Tibial nerve (tissue), 4 donors: Measurements from ENCODE around the gene HIP1R. TPM values are rescaled to one million over a fixed set of nuclear protein-coding genes. Genes with fewer than 3 reads are reported as not detected.

Source experiments
- DNase-seq, 2 donors: peaks; one replicate each; pipeline ENCODE4 v3.0.0-alpha.2; 2019; ENCODE audit warnings: low spot score in 2 of 2
- H3K27ac ChIP-seq, 4 donors: fragments of 200-600 bp; sonication (generic) in 3 of 4; one replicate each; pipeline ENCODE4 v1.5.1; 2017 to 2019; ENCODE audit warnings: mild to moderate bottlenecking in 1 of 4
- H3K27me3 ChIP-seq, 2 donors: fragments of 200-600 bp; sonication (generic) in 1 of 2; one replicate each; pipeline versions ENCODE4 v1.5.1 to v1.6.0; 2017 to 2019
- H3K36me3 ChIP-seq, 3 donors: fragments of 200-600 bp; sonication (generic); one replicate each; pipeline ENCODE4 v1.5.1; 2018 to 2019
- H3K4me1 ChIP-seq, 4 donors: fragments of 200-600 bp; sonication (generic) in 3 of 4; one replicate each; pipeline ENCODE4 v1.5.1; 2017 to 2019
- H3K4me3 ChIP-seq, 4 donors: fragments of 200-600 bp; sonication (generic) in 3 of 4; one replicate each; pipeline ENCODE4 v1.5.1; 2017 to 2019; ENCODE audit warnings: mild to moderate bottlenecking in 1 of 4, moderate library complexity in 1 of 4
- H3K9me3 ChIP-seq, 4 donors: fragments of 200-600 bp; sonication (generic) in 3 of 4; one replicate each; pipeline ENCODE4 v1.5.1; 2017 to 2019
- CTCF ChIP-seq, 5 experiments: fragments of 200-600 bp in 3 of 5; fragments of 450-650 bp in 2 of 5; sonication (generic) in 3 of 5; IDR thresholded peaks; one replicate each; pipeline ENCODE4 v1.5.1; 2016 to 2019; ENCODE audit warnings: antibody characterized with exemption in 5 of 5, mild to moderate bottlenecking in 3 of 5, moderate library complexity in 2 of 5
- EP300 ChIP-seq, 2 donors: sonication (generic); formaldehyde crosslinking; IDR thresholded peaks; one replicate each; pipeline ENCODE4 v1.6.1; 2017; ENCODE audit warnings: antibody characterized with exemption in 2 of 2, mild to moderate bottlenecking in 1 of 2
- POLR2A ChIP-seq, 2 donors: fragments of 450-650 bp; IDR thresholded peaks; one replicate each; pipeline ENCODE4 v1.6.1; 2017; ENCODE audit warnings: antibody characterized with exemption in 2 of 2, mild to moderate bottlenecking in 2 of 2, moderate library complexity in 2 of 2
- WGBS, 2 donors: methylation state at CpG; one replicate each; pipeline ENCODE4 v1.1.5; 2018; 5-methylcytosine and 5-hydroxymethylcytosine counted together
- total RNA-seq, 4 donors: library from RNA; depleted of rRNA; stranded (reverse); fragments of >200 nt; gene quantifications; one replicate each; pipeline ENCODE4 v1.1.0, GENCODE V29; 2016

HIP1R gene
- total RNA-seq, 4 donors from 2014 or later = 10.3 to 22.5 (median 16.9) TPM

- Histone ChIP-seq H3K27ac (no peak overlapping the region), H3K9me3 (no peaks in the 10 kb centered on the region), H3K27me3 (no peaks in the 10 kb centered on the region), H3K4me1 (peaks cover 0 to 36% (median 11%) of the 10 kb centered on the region in 4 donors), H3K36me3 (no peaks in the 10 kb centered on the region), H3K4me3 (no peak overlapping the region)
- 89 to 92% methylated on average over 5 of the region's 5 CpGs for WGBS, 2 donors
- TF ChIP-seq CTCF (IDR thresholded peaks at IDR 0.05) = no peak
- no peak for TF ChIP-seq EP300 (IDR thresholded peaks at IDR 0.05)
- no peak for TF ChIP-seq POLR2A (IDR thresholded peaks at IDR 0.05)
- no peak for DNase-seq
Observed at GRCh38 chr12:122838841-122839240, 3.6 kb downstream of the HIP1R start.

- Histone ChIP-seq H3K4me1 (peaks cover 0 to 35% (median 12%) of the 10 kb centered on the region in 4 donors), H3K4me3 (no peak overlapping the region), H3K9me3 (no peaks in the 10 kb centered on the region), H3K36me3 (no peaks in the 10 kb centered on the region), H3K27ac (no peak overlapping the region), H3K27me3 (no peaks in the 10 kb centered on the region)
- no peak for DNase-seq
- 89 to 91% methylated on average over 18 of the region's 18 CpGs for WGBS, 2 donors
- no peak for TF ChIP-seq EP300 (IDR thresholded peaks at IDR 0.05)
- no peak for TF ChIP-seq CTCF (IDR thresholded peaks at IDR 0.05)
- TF ChIP-seq POLR2A (IDR thresholded peaks at IDR 0.05) = no peak
Observed at GRCh38 chr12:122839907-122840554, 4.8 kb downstream of the HIP1R start.

GRCh38 chr12:122840580-122841513 lies 5.6 kb downstream of the HIP1R start:
- WGBS, 2 donors = 92 to 93% methylated on average over 24 to 26 of the region's 26 CpGs
- no peaks in the 10 kb centered on the region for H3K9me3 ChIP-seq
- peaks cover 0 to 39% (median 13%) of the 10 kb centered on the region in 4 donors for H3K4me1 ChIP-seq
- no peaks in the 10 kb centered on the region for H3K36me3 ChIP-seq
- H3K27me3 ChIP-seq = no peaks in the 10 kb centered on the region
- H3K27ac ChIP-seq = peak overlapping the region in 1 of 4 donors; percentile 14
- TF ChIP-seq CTCF (IDR thresholded peaks at IDR 0.05) (no peak), EP300 (IDR thresholded peaks at IDR 0.05) (no peak), POLR2A (IDR thresholded peaks at IDR 0.05) (no peak)
- DNase-seq = no peak
- no peak overlapping the region for H3K4me3 ChIP-seq

GRCh38 chr12:122841544-122842321 lies 6.5 kb downstream of the HIP1R start:
- Histone ChIP-seq H3K9me3 (no peaks in the 10 kb centered on the region), H3K4me1 (peaks cover 0 to 30% (median 13%) of the 10 kb centered on the region in 4 donors), H3K27me3 (no peaks in the 10 kb centered on the region), H3K4me3 (no peak overlapping the region), H3K36me3 (no peaks in the 10 kb centered on the region), H3K27ac (peak overlapping the region in 1 of 4 donors; percentile 70)
- no peak for DNase-seq
- TF ChIP-seq CTCF (IDR thresholded peaks at IDR 0.05) (no peak), EP300 (IDR thresholded peaks at IDR 0.05) (no peak), POLR2A (IDR thresholded peaks at IDR 0.05) (no peak)
- WGBS, 2 donors = 54 to 57% methylated on average over 22 of the region's 23 CpGs
